ENCODE data around the gene PRKN. TPM values are rescaled to one million over a fixed set of nuclear protein-coding genes. Genes with fewer than 3 reads are reported as not detected.

Gene PRKN
- total RNA-seq, 1 experiment from 2014 or later: 2.0 TPM

DNA sequence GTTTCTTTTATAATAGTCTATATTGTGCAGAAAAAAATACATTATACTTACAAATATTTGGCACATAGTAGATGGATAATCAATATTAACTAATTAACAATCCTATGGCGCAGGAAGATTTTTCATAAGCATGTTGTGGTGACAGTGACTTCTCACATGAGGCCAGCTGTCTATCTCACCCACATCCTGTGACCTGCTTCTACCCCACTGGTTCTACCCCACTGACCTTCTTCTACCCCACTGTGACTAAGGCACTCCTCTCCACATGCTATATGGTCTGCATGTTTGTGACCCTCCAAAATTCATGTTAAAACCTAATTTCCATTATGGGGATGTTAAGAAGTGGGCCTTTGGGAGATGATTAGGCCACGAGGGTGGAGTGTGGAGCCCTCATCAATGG, 1058.9 kb downstream of the PRKN start:
- H3K4me1 Mint-ChIP-seq: no peaks in the 10 kb centered on the region
- no peak overlapping the region for H4K5ac ChIP-seq (ENCODE audit: insufficient read length, low read depth, low read length)
- peaks cover 4 to 6% of the 10 kb centered on the region in 2 experiments; a peak in 3 of 5 replicates for H3K9me3 Mint-ChIP-seq
- no peak overlapping the region for H3K14ac ChIP-seq (ENCODE audit: insufficient read depth, low read length)
- no peak overlapping the region for H3K27ac Mint-ChIP-seq
- H3K4me2 ChIP-seq (ENCODE audit: insufficient read depth, insufficient read length, low read length): no peak overlapping the region
- no peak overlapping the region for H3K4ac ChIP-seq (ENCODE audit: low read depth, low read length)
- H3K4me1 ChIP-seq (ENCODE audit: insufficient read depth, low read length): no peaks in the 10 kb centered on the region
- no peak overlapping the region for H3T11ph ChIP-seq (ENCODE audit: low read length)
- H4K20me1 ChIP-seq (ENCODE audit: control insufficient read depth, insufficient read depth, insufficient read length): no peaks in the 10 kb centered on the region
- no peak overlapping the region for H3K9ac ChIP-seq (ENCODE audit: extremely low read depth, insufficient read length, low read length)
- no peak for DNase-seq
- no peak overlapping the region for H3K27ac ChIP-seq (ENCODE audit: insufficient read length, low read depth, low read length)
- H4K91ac ChIP-seq (ENCODE audit: insufficient read length, low read depth, low read length): no peak overlapping the region
- no peak overlapping the region for H3K23ac ChIP-seq (ENCODE audit: insufficient read length, low read depth, low read length)
- no peaks in the 10 kb centered on the region for H3K27me3 ChIP-seq (ENCODE audit: insufficient read depth, low read length)
- H3K79me2 ChIP-seq (ENCODE audit: insufficient read depth, low read length): no peaks in the 10 kb centered on the region
- H3K23me2 ChIP-seq (ENCODE audit: insufficient read length, low read depth, low read length, poor library complexity, severe bottlenecking): no peaks in the 10 kb centered on the region
- no peak overlapping the region for H3K56ac ChIP-seq (ENCODE audit: insufficient read length, low read depth, low read length)
- H4K8ac ChIP-seq (replicated peaks; ENCODE audit: insufficient read length, low read depth, low read length): no peak overlapping the region
- H2BK5ac ChIP-seq (ENCODE audit: insufficient read length, low read length): no peak overlapping the region
- no peak overlapping the region for H2BK120ac ChIP-seq (ENCODE audit: low read depth, low read length, poor library complexity, severe bottlenecking)
- no peaks in the 10 kb centered on the region for H3K9me3 ChIP-seq (ENCODE audit: control insufficient read depth, low read depth, low read length)
- no peaks in the 10 kb centered on the region; the same call in 1 of the 2 replicates for H3K27me3 Mint-ChIP-seq (ENCODE audit: low read depth)
- no peak overlapping the region for H3K18ac ChIP-seq (ENCODE audit: insufficient read length, low read depth, low read length)
- no CpG with 5 or more reads among the region's 2 CpGs for WGBS (ENCODE audit: extremely low coverage, insufficient read length, low lambda C conversion rate)
- H2BK20ac ChIP-seq (ENCODE audit: low read depth, low read length, poor library complexity, severe bottlenecking): no peak overlapping the region
- H3K4me3 Mint-ChIP-seq: no peak overlapping the region
- no peak overlapping the region for H2BK12ac ChIP-seq (ENCODE audit: insufficient read length, low read depth, low read length)
- no peaks in the 10 kb centered on the region for H3K79me1 ChIP-seq (ENCODE audit: insufficient read depth, low read depth, low read length, poor library complexity, severe bottlenecking)
- TF ChIP-seq, protein P1, sequence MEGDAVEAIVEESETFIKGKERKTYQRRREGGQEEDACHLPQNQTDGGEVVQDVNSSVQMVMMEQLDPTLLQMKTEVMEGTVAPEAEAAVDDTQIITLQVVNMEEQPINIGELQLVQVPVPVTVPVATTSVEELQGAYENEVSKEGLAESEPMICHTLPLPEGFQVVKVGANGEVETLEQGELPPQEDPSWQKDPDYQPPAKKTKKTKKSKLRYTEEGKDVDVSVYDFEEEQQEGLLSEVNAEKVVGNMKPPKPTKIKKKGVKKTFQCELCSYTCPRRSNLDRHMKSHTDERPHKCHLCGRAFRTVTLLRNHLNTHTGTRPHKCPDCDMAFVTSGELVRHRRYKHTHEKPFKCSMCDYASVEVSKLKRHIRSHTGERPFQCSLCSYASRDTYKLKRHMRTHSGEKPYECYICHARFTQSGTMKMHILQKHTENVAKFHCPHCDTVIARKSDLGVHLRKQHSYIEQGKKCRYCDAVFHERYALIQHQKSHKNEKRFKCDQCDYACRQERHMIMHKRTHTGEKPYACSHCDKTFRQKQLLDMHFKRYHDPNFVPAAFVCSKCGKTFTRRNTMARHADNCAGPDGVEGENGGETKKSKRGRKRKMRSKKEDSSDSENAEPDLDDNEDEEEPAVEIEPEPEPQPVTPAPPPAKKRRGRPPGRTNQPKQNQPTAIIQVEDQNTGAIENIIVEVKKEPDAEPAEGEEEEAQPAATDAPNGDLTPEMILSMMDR (conservative IDR thresholded peaks at IDR 0.05): no peak
- H3K36me3 Mint-ChIP-seq (ENCODE audit: insufficient read depth in 1 of 3, low read depth in 3 of 3): peaks cover 0 to 6% (median 2%) of the 10 kb centered on the region in 3 experiments; a peak in 3 of 7 replicates
- no peak overlapping the region for H2AFZ ChIP-seq (ENCODE audit: low read length)
- no peak overlapping the region for H2BK15ac ChIP-seq (ENCODE audit: low read depth, low read length)
- H2AK5ac ChIP-seq (ENCODE audit: insufficient read length, low read length): no peak overlapping the region
